CD4-positive, alpha-beta T cell treated with Interleukin-15 for 1 hour (primary cell): ENCODE data around the gene TRMO.

Experiments
- DNase-seq: peaks from one replicate; pipeline ENCODE4 v3.0.0-alpha.2; 2020

Gene TRMO

DNA sequence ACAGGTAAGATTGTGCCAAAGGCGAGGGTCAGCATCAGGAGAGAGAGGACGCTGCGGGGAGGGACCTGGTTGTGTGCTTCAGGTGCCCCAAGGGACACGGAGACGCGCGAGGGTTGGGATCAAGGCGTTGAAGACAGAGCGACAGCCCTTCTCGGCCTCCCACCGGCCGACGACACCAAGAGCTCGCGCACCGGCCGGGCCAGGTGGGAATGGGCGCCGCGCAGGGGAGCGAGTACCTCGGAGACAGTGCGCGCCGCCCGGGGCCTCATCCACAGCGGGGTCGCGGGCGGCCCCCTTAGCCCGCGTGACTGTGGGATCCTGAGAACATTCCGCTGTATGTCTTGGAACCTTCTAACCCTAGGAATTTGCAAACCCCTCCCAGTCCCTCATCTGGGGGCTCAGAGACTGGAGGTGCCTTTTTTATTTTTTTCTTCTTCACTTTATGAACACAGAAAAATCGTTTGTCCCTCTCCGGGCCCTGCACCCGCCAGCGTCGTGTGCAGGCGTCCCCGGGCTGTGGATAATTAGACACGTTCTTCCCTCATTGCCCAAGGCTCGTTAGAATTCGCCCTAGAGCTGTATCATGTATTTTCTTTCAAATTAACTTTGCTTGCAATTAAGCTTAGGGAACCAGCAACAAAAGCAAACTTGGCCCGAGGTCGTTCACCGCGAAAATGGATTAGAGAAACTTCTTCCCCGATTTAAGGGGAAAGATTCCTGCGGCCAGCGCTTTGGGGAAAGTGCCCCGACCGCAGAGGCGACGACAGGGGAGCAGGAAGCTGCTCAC lies 64.5 kb downstream of the TRMO start:
- DNase-seq: no peak

DNA sequence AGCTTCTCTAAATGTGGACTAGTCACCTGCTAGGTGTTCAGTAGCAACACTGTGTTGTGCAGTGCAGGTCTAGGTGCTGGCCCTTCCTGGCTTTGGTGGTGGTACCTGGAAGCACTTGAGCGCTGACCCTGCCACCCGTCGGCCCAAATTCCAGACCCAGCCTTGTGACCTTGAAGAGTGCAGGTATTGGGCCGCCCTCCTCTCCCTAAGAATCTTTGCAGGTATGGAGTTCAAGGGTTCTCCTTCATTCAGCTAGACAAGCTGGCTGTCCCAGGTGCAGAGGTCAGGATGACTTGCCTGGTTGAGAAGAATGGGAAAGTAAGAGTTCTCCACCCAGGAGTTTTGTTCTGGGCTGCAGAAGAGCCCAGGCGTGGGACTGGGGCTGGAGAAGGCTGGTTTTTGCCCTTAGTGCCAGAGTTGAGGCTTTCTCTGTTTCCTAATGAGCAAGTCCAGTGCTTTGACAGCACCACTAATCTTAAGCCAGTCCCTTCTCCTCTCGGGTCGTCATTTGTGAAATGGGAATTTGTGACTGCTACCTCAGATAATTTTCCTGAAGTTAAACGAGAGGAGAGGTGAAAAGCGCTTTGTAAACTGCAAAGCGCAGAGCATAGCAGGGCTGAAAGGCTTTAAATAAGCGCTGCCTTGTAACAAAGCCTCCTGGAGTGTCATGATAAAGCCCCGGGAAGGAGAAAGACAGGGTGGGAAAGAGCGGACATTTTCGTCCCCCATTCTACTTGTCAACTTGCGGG lies 65.3 kb downstream of the TRMO start:
- no peak for DNase-seq

DNA sequence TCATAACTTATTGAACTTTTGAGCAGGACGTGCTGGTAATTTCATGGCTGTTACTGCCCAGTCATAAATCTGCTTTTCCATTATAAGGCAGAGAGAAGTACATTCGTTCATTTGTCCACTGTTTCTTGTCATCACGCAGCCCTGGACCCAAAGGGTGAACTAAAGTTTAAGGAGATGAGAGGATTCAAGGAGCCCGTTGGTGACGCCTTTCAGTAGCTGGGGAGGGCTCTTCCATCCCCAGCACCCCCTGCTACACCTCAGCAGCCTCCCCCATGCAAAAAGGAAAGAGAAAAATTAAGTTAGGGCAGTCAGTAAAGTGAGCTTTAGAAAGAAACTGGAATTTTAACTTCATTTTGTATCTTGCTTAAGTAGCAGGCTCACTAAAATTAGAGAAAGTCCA lies 66.4 kb downstream of the TRMO start:
- no peak for DNase-seq

DNA sequence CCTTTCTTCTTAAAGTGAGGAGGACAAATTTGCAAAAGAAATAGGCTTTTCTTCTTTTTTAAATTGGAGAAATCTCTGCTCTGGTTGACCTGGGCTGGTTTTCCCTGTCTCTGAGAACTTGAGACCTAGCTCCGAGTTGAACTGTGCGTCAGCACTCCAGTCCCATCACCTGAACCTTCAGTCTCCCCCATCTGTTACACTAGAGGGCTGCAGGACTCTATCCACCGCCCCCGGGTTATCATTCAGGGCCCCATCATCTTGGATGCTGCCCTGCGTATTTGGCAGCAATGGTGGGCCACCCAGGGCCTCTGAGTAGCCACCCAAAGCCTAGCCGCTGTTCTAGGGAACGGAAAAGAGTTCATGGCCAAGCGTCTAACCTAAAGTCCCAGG lies 66.8 kb downstream of the TRMO start:
- no peak for DNase-seq

DNA sequence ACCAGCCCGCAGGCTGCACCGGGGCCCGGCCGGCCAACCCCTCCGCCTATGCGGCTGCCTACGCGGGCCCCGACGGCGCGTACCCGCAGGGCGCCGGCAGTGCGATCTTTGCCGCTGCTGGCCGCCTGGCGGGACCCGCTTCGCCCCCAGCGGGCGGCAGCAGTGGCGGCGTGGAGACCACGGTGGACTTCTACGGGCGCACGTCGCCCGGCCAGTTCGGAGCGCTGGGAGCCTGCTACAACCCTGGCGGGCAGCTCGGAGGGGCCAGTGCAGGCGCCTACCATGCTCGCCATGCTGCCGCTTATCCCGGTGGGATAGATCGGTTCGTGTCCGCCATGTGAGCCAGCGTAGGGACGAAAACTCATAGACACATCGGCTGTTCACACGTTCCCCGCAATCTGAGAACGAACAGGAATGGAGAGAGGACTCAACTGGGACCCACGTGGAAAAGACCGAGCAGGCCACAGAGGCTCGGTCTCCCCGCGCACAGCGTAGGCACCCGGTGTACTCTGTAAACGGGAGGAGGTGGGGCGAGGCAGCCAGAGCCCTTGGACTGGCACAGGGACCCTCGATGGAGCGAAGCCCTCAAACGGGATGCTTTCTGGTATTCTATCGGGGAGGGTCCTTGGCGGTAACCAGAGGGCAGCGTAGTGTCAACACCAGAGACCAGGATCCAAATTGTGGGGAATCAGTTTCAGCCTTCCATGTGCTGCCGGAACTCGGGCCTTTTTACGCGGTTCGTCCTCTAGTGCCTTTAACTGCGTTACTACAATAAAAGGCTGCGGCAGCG lies 67.4 kb downstream of the TRMO start:
- DNase-seq: no peak
